ENCODE results near the gene KRTAP10-12. TPM values are rescaled to one million over a fixed set of nuclear protein-coding genes. Genes with fewer than 3 reads are reported as not detected.
"Not testable (repeated sequence)": the region's sequence is repeated elsewhere in the genome, so short reads cannot be mapped to it uniquely, and the experiment has no call there.

KRTAP10-12 gene
- total RNA-seq, 2 donors from 2014 or later = not detected

DNA sequence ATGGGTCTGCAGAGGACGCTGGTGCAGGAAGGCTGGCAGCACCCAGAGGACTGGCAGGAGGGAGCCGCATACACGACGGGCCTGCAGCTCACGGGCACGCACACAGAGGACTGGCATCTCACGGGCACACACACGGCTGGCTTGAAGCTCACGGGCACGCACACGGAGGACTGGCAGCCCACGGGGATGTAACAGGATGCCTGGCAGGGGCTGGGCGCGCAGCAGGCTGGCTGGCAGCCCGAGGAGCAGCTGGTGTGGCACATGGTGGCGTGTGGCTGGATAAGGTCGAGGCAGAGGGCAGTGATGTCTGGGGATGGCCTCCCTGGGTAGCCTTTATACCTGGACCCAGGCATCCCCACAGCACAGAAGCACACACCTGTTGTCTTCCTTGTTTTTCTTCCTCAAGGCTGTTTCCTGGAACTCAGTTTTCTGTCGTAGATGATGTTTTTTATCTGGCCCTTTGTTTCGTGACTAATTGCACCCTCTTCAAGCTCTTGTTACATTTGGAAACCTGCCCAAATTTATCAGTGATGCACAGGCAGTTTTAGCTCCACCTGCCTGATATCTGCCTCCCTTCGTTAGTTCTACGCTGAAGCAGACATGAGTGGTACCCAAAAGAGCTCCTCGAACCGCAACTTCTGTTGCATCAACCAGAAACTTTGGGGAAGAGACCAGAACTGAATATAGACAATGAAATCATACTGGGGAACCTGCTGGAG is 15.0 kb upstream of the KRTAP10-12 start, which contains the start of gene KRTAP12-1:
Gene KRTAP12-1 (minus strand): TSS at position 303 of the 719 bp plus-strand sequence. CDS start 40 bp downstream, at position 263.
- Mint-ChIP-seq H3K4me3 (no peak within 1 kb of the TSS), H3K4me1 (peaks cover 14% of the 10 kb centered on the region), H3K27ac (no peak within 1 kb of the TSS), H3K36me3 (ENCODE audit: low read depth) (peaks cover 7% of the 10 kb centered on the region), H3K27me3 (peaks cover 46% of the 10 kb centered on the region)
- DNase-seq = no peak
- H3K9me3 ChIP-seq (ENCODE audit: control insufficient read depth, low read length, poor library complexity, severe bottlenecking) = no peaks in the 10 kb centered on the region
- no peak for ATAC-seq

DNA sequence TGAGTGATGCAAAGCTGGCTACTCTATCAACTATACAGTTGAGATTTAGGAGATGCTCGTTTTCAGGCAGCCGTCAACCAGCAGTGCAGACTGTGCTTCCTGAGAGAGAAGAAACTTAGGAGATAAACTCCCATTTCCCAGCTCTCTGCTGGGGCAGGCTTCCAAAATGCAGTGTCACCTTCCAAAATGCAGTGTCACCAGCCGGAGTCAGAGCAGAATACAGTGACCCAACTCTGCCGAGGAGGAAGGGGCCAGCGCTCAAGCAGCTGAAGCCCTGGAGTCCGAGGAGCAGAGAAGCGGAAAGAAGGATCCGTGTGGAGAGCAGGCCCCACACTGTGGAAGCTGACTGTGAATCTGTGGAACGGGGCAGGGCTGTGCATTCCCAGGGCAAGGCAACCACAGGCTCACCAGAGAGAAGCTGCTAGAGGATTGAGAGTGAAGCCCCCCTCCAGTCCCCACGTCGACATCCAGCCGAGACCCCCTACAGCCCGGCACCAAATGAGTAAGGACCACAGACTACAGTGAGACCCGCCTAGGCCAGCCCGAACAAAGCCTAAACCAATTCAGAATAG is 14.3 kb upstream of the KRTAP10-12 start:
- no peaks in the 10 kb centered on the region for H3K9me3 ChIP-seq (ENCODE audit: control insufficient read depth, low read length, poor library complexity, severe bottlenecking)
- ATAC-seq (no peak), DNase-seq (no peak)
- peaks cover 48% of the 10 kb centered on the region for H3K27me3 Mint-ChIP-seq
- no peak overlapping the region for H3K27ac Mint-ChIP-seq
- H3K4me3 Mint-ChIP-seq = no peak overlapping the region
- peaks cover 7% of the 10 kb centered on the region for H3K36me3 Mint-ChIP-seq (ENCODE audit: low read depth)
- peaks cover 14% of the 10 kb centered on the region for H3K4me1 Mint-ChIP-seq

DNA sequence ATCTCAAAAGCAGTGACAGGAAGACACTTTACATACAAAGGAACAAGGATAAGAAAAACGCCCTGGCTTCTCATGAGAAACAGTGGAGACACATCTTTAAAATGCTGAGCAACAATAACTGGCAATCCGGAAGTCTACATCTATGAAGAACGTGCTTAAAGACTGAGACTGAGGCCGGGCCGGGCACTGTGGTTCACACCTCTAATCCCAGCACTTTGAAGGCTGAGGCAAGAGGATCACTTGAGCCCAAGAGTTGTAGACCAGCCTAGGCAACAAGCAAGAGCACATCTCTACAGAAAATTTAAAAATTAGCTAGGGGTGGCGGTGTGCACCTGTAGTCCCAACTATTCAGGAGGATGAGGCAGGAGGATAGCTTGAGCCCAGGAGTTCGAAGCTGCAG is 12.9 kb upstream of the KRTAP10-12 start:
- ATAC-seq = no peak
- Mint-ChIP-seq H3K27me3 (peaks cover 48% of the 10 kb centered on the region), H3K4me1 (peaks cover 14% of the 10 kb centered on the region)

DNA sequence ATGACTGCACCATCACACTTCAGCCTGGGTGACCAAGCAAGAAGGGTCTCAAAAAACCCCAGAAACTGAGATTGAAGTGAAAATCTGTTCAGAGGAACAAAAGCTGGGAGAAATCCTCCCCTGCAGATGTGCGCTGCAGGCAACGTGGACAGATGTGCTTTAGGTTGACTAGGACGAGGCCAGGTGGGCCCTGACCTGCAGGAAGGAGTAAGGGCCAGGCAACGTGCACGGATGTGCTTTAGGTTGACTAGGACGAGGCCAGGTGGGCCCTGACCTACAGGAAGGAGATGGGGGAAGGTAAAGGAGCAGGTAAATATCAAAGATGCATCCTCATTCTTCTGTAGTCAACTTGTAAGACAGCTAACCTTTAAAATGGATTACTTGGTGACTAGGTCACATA is 12.5 kb upstream of the KRTAP10-12 start:
- no peaks in the 10 kb centered on the region for H3K9me3 ChIP-seq (ENCODE audit: control insufficient read depth, low read length, poor library complexity, severe bottlenecking)
- Mint-ChIP-seq H3K4me3 (no peak overlapping the region), H3K36me3 (ENCODE audit: low read depth) (peaks cover 7% of the 10 kb centered on the region), H3K27me3 (peaks cover 48% of the 10 kb centered on the region), H3K27ac (no peak overlapping the region), H3K4me1 (peaks cover 14% of the 10 kb centered on the region)
- ATAC-seq (no peak), DNase-seq (no peak)

More for the DNA sequence above, 12.9 kb upstream of the KRTAP10-12 start:
- H3K9me3 ChIP-seq (ENCODE audit: control insufficient read depth, low read length, poor library complexity, severe bottlenecking) = no peaks in the 10 kb centered on the region
- peaks cover 7% of the 10 kb centered on the region for H3K36me3 Mint-ChIP-seq (ENCODE audit: low read depth)
- H3K27ac Mint-ChIP-seq = no peak overlapping the region
- H3K4me3 Mint-ChIP-seq = no peak overlapping the region
- DNase-seq = no peak

DNA sequence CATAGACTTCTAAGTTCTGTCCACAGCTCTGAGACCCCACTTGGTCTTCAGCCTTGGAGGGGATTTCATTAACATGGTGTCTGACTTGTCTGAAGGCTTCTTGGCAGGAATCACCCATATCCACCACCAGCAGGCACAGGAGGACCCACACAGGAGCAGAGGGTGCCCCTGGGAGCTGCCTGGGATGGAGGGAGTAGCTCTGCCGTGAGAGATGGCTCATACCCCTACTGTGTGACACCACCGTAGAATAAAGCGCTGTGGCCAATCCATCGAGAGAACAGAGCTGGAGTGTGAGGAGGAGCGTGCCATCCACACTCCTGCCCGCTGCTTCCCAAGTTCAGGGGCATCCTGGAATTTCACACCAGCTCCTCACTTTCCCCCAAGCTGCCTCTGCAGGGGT is 11.9 kb upstream of the KRTAP10-12 start:
- H3K4me3 Mint-ChIP-seq; ATAC-seq; H3K9me3 ChIP-seq (ENCODE audit: control insufficient read depth, low read length, poor library complexity, severe bottlenecking); H3K36me3 Mint-ChIP-seq (ENCODE audit: low read depth); DNase-seq; H3K27ac Mint-ChIP-seq: not testable (repeated sequence)
- peaks cover 14% of the 10 kb centered on the region for H3K4me1 Mint-ChIP-seq
- peaks cover 50% of the 10 kb centered on the region for H3K27me3 Mint-ChIP-seq

DNA sequence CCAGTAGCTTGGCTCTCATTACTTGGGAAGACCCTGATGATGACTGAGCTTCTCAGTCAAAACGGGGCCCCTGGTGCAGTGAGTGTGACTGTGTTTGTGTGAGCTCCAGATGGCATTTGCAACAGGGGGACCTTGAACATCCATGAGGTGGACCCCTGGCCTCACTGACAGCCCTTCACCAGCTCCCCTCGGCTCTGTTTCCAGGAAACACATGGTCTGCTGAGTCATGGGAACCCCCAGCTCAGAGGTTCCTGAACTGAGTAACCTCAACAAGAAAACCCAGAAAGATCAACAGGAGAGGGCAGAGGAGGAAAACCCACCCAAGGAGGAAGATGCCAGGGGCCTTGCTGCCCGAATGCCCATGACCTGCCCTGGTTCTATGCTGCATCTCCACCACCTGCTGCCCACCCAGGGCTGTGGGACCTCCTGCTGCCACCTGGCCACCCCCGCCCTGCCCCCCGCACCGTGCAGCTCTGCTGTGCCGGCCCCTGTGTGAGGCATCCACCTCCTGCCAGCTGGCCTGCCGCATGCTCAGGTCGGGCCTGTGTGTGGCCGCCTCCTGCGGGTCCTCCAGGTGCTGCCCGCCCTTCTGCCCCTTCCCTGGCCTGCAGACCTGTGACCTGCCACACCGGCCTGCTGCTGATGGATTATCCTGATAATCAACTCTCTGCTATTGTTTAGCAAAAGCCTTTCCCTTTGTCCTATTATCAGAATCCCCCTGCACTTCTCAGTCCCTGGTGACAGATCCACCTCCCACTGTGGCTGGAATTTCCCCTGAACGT is 10.8 kb upstream of the KRTAP10-12 start:
- no peaks in the 10 kb centered on the region for H3K9me3 ChIP-seq (ENCODE audit: control insufficient read depth, low read length, poor library complexity, severe bottlenecking)
- no peak for DNase-seq
- H3K4me3 Mint-ChIP-seq = no peak overlapping the region
- peaks cover 43% of the 10 kb centered on the region for H3K27me3 Mint-ChIP-seq
- peak overlapping the region; percentile 51 for H3K27ac Mint-ChIP-seq
- peaks cover 7% of the 10 kb centered on the region for H3K36me3 Mint-ChIP-seq (ENCODE audit: low read depth)
- ATAC-seq = no peak
- peaks cover 14% of the 10 kb centered on the region for H3K4me1 Mint-ChIP-seq

DNA sequence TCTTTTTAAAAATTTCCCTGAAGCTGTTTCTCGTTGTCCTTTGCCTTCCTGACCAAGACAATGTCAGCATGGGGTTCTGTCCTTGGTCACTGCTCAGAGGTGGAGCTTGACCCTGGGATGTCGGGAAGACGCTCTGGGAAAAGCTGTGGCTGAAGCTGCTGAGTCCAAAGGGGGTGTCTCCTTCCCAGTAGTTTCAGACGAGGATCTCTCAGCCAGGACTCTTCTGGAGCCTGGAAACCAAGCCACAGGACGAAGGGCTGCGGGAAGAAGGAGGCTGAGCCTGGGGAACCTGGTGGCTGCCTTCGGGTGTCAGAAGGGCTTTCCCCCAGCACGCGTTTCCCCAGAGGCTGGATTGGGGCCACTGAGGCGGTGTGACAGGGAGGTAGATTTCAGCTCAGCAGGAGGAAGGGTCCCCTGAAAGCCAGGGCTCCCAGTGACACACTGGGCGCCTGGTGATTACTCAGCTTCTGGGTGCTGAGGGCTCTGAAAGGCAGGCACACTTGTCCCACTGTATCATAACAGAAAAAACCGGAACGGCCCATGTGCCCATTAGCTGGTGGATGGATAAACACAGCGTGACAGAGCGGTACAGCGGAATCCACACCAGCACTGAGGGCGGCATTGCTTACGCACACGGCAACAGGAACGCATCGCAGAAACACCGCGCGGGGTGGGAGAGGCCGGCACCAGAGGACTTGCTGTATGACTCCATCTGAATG is 10.0 kb upstream of the KRTAP10-12 start:
- DNase-seq (no peak), ATAC-seq (no peak)
- H3K27ac Mint-ChIP-seq = peak overlapping the region; percentile 51
- H3K4me3 Mint-ChIP-seq = no peak overlapping the region
- H3K36me3 Mint-ChIP-seq (ENCODE audit: low read depth) = peaks cover 7% of the 10 kb centered on the region
- H3K4me1 Mint-ChIP-seq = peaks cover 17% of the 10 kb centered on the region
- H3K9me3 ChIP-seq (ENCODE audit: control insufficient read depth, low read length, poor library complexity, severe bottlenecking) = no peaks in the 10 kb centered on the region
- H3K27me3 Mint-ChIP-seq = peaks cover 38% of the 10 kb centered on the region

DNA sequence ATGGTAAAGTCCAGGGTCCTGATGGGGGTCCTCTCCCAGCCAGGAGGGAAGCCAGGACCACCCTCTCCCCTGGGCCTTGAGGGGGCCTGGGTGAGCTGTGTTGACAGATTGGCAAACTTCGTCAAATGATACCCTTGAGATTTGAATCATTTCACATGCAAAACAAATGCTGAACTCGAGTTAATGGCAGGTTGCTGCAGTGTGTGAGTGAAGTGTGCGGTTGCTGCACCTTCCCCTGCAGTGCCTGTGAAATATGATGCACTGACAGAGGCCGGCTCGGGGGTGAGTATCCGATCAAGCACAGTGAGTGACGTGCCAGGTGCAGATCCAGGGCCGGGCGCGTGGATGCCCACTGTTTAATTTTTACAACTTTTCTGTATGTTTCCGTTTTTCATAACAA is 9.3 kb upstream of the KRTAP10-12 start:
- Mint-ChIP-seq H3K27ac (no peak overlapping the region), H3K4me3 (no peak overlapping the region), H3K27me3 (peaks cover 32% of the 10 kb centered on the region), H3K4me1 (peaks cover 17% of the 10 kb centered on the region), H3K36me3 (ENCODE audit: low read depth) (peaks cover 7% of the 10 kb centered on the region)
- no peaks in the 10 kb centered on the region for H3K9me3 ChIP-seq (ENCODE audit: control insufficient read depth, low read length, poor library complexity, severe bottlenecking)
- ATAC-seq = no peak
- no peak for DNase-seq

DNA sequence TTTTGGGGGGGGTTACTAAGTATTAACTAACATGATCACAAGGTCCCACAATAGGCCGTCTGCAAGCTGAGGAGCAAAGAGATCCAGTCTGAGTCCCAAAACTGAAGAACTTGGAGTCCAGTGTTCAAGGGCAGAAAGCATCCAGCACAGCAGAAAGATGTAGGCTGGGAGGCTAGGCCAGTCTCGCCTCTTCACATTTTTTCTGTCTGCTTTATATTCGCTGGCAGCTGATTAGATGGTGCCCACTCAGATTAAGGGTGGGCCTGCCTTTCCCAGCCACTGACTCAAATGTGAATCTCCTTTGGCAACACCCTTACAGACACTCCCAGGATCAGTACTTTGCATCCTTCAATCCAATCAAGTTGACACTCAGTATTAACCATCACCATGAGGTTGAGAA is 7.2 kb upstream of the KRTAP10-12 start:
- H3K9me3 ChIP-seq (ENCODE audit: control insufficient read depth, low read length, poor library complexity, severe bottlenecking); H3K36me3 Mint-ChIP-seq (ENCODE audit: low read depth): not testable (repeated sequence)

DNA sequence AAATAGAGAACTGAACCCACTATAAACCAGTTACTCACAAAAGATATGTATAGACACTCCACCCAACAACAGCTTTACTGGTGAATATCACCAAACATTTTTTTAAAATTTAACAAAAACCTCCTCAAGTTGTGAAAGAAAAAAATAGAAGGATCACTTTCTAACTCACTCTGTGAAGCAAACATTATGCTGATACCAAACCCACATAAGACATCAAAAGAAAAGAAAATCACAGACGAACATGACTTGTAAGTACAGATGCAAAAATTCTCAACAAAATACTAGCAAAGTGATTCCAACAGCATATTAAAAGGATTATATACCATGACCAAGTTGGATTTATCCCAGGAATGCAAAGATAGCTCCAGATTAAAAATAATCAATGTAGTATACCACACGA is 5.3 kb upstream of the KRTAP10-12 start:
- peaks cover 23% of the 10 kb centered on the region for H3K27me3 Mint-ChIP-seq
- DNase-seq (no peak), ATAC-seq (no peak)
- H3K36me3 Mint-ChIP-seq (ENCODE audit: low read depth) = peaks cover 8% of the 10 kb centered on the region
- peaks cover 9% of the 10 kb centered on the region for H3K4me1 Mint-ChIP-seq
- H3K4me3 Mint-ChIP-seq = no peak overlapping the region
- H3K27ac Mint-ChIP-seq = no peak overlapping the region
- no peaks in the 10 kb centered on the region for H3K9me3 ChIP-seq (ENCODE audit: control insufficient read depth, low read length, poor library complexity, severe bottlenecking)

More for the DNA sequence above, 7.2 kb upstream of the KRTAP10-12 start:
- Mint-ChIP-seq H3K4me1 (peaks cover 11% of the 10 kb centered on the region), H3K27me3 (peaks cover 21% of the 10 kb centered on the region)
- not testable (repeated sequence) for DNase-seq, H3K4me3 Mint-ChIP-seq, ATAC-seq, H3K27ac Mint-ChIP-seq

DNA sequence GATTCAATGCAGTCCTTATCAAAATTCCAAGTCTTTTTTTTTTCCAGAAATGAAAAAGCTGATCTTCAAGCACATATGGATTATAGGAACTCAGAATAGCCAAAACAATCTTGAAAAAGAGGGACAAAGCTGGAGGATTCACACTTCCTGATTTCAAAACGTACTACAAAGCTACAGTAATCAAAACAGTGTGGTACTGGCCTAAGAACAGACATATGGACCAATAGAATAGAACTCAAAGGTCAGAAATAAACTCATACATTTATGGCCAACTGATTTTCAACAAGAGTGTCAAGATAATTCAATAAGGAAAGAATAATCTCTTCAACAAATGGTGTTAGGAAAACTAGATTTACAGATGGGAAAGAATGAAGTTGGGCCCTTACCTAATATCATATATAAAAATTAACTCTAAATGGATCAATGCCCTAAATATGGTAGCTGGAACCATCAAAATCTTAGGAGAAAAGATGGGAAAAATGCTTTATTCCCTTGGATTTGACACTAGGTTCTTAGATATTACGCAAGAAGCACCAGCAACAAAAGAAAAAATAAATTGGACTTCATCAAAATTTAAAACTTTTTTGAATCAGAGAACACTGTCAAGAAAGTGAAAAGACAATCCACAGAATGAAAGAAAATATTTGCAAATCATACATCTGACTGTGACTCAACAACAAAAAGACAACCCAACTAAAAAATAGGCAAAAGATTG is 4.0 kb upstream of the KRTAP10-12 start:
- no peak for ATAC-seq
- no peak overlapping the region for H3K27ac Mint-ChIP-seq
- peaks cover 7% of the 10 kb centered on the region for H3K36me3 Mint-ChIP-seq (ENCODE audit: low read depth)
- H3K4me3 Mint-ChIP-seq = no peak overlapping the region
- H3K4me1 Mint-ChIP-seq = peaks cover 17% of the 10 kb centered on the region
- H3K27me3 Mint-ChIP-seq = peaks cover 31% of the 10 kb centered on the region
- no peaks in the 10 kb centered on the region for H3K9me3 ChIP-seq (ENCODE audit: control insufficient read depth, low read length, poor library complexity, severe bottlenecking)
- no peak for DNase-seq

DNA sequence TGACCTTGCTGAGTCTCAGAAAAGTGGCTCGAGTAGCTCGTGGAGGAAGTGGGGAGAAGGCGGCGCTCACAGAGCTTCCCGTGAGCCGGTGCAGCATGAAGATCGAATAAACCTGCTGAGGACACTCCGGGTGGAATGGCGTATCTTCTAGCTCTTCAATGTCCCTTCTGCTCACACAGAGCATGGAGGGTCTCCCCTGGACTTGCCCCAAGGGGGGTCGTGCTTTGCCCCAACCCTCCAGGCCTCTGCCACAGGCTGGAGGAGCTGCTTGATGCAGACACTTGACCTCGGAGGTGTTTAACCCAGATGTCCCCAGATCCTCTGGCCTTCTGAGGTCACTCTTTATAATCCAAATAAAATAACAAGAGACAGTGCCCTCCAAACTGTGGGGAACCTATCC is 2.2 kb upstream of the KRTAP10-12 start:
- Mint-ChIP-seq H3K4me3 (no peak overlapping the region), H3K4me1 (peaks cover 20% of the 10 kb centered on the region), H3K27me3 (peaks cover 45% of the 10 kb centered on the region), H3K27ac (peak overlapping the region; percentile 75), H3K36me3 (ENCODE audit: low read depth) (peaks cover 12% of the 10 kb centered on the region)
- DNase-seq = no peak
- ATAC-seq = no peak
- no peaks in the 10 kb centered on the region for H3K9me3 ChIP-seq (ENCODE audit: control insufficient read depth, low read length, poor library complexity, severe bottlenecking)
